Gastrocnemius medialis (tissue), 4 donors: ENCODE data around the gene GTF2H1.

ENCODE experiments used
- POLR2A ChIP-seq, 2 donors: fragments of 450-650 bp; IDR thresholded peaks; one replicate each; pipeline ENCODE4 v1.6.1; 2017; ENCODE audit warnings: antibody characterized with exemption in 2 of 2, mild to moderate bottlenecking in 2 of 2, moderate library complexity in 2 of 2
- TF ChIP-seq, protein P1 (sequence below), 5 experiments: fragments of 450-650 bp in 3 of 5; fragments of 200-600 bp in 2 of 5; sonication (generic) in 2 of 5; IDR thresholded peaks in 4 of 5; conservative IDR thresholded peaks in 1 of 5; 1 replicate in 4 of 5; 2 replicates in 1 of 5; pipeline ENCODE4 v1.5.1; 2016 to 2019; ENCODE audit warnings: antibody characterized with exemption in 5 of 5, mild to moderate bottlenecking in 3 of 5, moderate library complexity in 3 of 5

DNA sequence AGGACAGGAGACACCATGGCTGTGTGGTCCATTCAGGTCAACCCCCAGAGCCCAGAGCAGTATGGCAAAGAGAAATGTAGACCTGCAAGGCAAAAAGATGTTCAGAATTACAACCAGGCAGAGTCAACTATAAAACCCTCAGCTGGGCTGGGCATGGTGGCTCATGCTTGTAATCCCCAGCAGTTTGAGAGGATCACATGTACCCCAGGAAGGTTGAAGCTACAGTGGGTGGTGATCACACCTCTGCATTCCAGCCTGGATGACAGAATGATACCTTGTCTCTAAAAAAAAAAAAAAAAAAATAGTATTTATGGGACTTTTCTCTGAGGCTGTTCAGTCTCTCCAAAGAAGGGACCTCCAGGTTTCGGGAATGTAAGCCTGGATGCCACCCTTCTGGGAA lies 53.6 kb downstream of the GTF2H1 start:
- TF ChIP-seq, protein P1, sequence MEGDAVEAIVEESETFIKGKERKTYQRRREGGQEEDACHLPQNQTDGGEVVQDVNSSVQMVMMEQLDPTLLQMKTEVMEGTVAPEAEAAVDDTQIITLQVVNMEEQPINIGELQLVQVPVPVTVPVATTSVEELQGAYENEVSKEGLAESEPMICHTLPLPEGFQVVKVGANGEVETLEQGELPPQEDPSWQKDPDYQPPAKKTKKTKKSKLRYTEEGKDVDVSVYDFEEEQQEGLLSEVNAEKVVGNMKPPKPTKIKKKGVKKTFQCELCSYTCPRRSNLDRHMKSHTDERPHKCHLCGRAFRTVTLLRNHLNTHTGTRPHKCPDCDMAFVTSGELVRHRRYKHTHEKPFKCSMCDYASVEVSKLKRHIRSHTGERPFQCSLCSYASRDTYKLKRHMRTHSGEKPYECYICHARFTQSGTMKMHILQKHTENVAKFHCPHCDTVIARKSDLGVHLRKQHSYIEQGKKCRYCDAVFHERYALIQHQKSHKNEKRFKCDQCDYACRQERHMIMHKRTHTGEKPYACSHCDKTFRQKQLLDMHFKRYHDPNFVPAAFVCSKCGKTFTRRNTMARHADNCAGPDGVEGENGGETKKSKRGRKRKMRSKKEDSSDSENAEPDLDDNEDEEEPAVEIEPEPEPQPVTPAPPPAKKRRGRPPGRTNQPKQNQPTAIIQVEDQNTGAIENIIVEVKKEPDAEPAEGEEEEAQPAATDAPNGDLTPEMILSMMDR (IDR thresholded peaks at IDR 0.05 in 4 of 5, conservative IDR thresholded peaks at IDR 0.05 in 1 of 5): no peak
- no peak for TF ChIP-seq POLR2A (IDR thresholded peaks at IDR 0.05)
